ENCODE data around the gene AUTS2.

AUTS2 gene

GRCh38 chr7:70497793-70498192, 899.5 kb downstream of the AUTS2 start:
- TF ChIP-seq EZH2phosphoT487 (IDR thresholded peaks at IDR 0.05; ENCODE audit: borderline replicate concordance) (no peak), CTCF (conservative IDR thresholded peaks at IDR 0.05; ENCODE audit: low read length) (no peak)
- no peak overlapping the region for H3K4me3 ChIP-seq (ENCODE audit: low read length, poor library complexity, severe bottlenecking)
- no peaks in the 10 kb centered on the region for H3K9me2 ChIP-seq (replicated peaks; ENCODE audit: low read depth, low read length)
- no peak overlapping the region for H3K4me2 ChIP-seq (ENCODE audit: low read depth, low read length, poor library complexity, severe bottlenecking)
- no peaks in the 10 kb centered on the region for H3K36me3 ChIP-seq (ENCODE audit: insufficient read depth, low read length)
- no peak overlapping the region for H2AFZ ChIP-seq (ENCODE audit: low read length)
- no peaks in the 10 kb centered on the region for H3K4me1 ChIP-seq (ENCODE audit: insufficient read depth, low read length, poor library complexity, severe bottlenecking)
- H3K9me3 ChIP-seq (ENCODE audit: insufficient read depth, low read depth, low read length), result no peaks in the 10 kb centered on the region
- H3K27me3 ChIP-seq (ENCODE audit: insufficient read depth, low read length, poor library complexity, severe bottlenecking), result no peaks in the 10 kb centered on the region
- no peaks in the 10 kb centered on the region for H3F3A ChIP-seq (ENCODE audit: low read depth)
- H3K9ac ChIP-seq (ENCODE audit: low read depth, low read length, poor library complexity, severe bottlenecking), result no peak overlapping the region
- no peaks in the 10 kb centered on the region for H3K79me2 ChIP-seq (ENCODE audit: insufficient read depth, low read length)
- H4K20me1 ChIP-seq (ENCODE audit: insufficient read depth, low read length, poor library complexity, severe bottlenecking), result no peaks in the 10 kb centered on the region

GRCh38 chr7:70498232-70498992, 900.1 kb downstream of the AUTS2 start:
- Histone ChIP-seq H3K4me1 (ENCODE audit: insufficient read depth, low read length, poor library complexity, severe bottlenecking) (no peaks in the 10 kb centered on the region), H3K36me3 (ENCODE audit: insufficient read depth, low read length) (no peaks in the 10 kb centered on the region), H3K27me3 (ENCODE audit: insufficient read depth, low read length, poor library complexity, severe bottlenecking) (no peaks in the 10 kb centered on the region), H3K9me2 (replicated peaks; ENCODE audit: low read depth, low read length) (no peaks in the 10 kb centered on the region), H4K20me1 (ENCODE audit: insufficient read depth, low read length, poor library complexity, severe bottlenecking) (no peaks in the 10 kb centered on the region), H2AFZ (ENCODE audit: low read length) (no peak overlapping the region), H3K9me3 (ENCODE audit: insufficient read depth, low read depth, low read length) (no peaks in the 10 kb centered on the region), H3K4me3 (ENCODE audit: low read length, poor library complexity, severe bottlenecking) (no peak overlapping the region), H3K9ac (ENCODE audit: low read depth, low read length, poor library complexity, severe bottlenecking) (no peak overlapping the region), H3F3A (ENCODE audit: low read depth) (no peaks in the 10 kb centered on the region), H3K4me2 (ENCODE audit: low read depth, low read length, poor library complexity, severe bottlenecking) (no peak overlapping the region), H3K79me2 (ENCODE audit: insufficient read depth, low read length) (no peaks in the 10 kb centered on the region)
- no peak for TF ChIP-seq EZH2phosphoT487 (IDR thresholded peaks at IDR 0.05; ENCODE audit: borderline replicate concordance)
- no peak for TF ChIP-seq CTCF (conservative IDR thresholded peaks at IDR 0.05; ENCODE audit: low read length)

GRCh38 chr7:70500261-70500660, 902.0 kb downstream of the AUTS2 start:
- Histone ChIP-seq H3K9me3 (ENCODE audit: insufficient read depth, low read depth, low read length) (no peaks in the 10 kb centered on the region), H3K36me3 (ENCODE audit: insufficient read depth, low read length) (no peaks in the 10 kb centered on the region), H3F3A (ENCODE audit: low read depth) (no peaks in the 10 kb centered on the region), H3K79me2 (ENCODE audit: insufficient read depth, low read length) (no peaks in the 10 kb centered on the region), H2AFZ (ENCODE audit: low read length) (no peak overlapping the region), H3K9ac (ENCODE audit: low read depth, low read length, poor library complexity, severe bottlenecking) (no peak overlapping the region), H3K4me2 (ENCODE audit: low read depth, low read length, poor library complexity, severe bottlenecking) (no peak overlapping the region), H3K4me1 (ENCODE audit: insufficient read depth, low read length, poor library complexity, severe bottlenecking) (no peaks in the 10 kb centered on the region), H3K27me3 (ENCODE audit: insufficient read depth, low read length, poor library complexity, severe bottlenecking) (no peaks in the 10 kb centered on the region), H3K9me2 (replicated peaks; ENCODE audit: low read depth, low read length) (no peaks in the 10 kb centered on the region), H3K4me3 (ENCODE audit: low read length, poor library complexity, severe bottlenecking) (no peak overlapping the region), H4K20me1 (ENCODE audit: insufficient read depth, low read length, poor library complexity, severe bottlenecking) (no peaks in the 10 kb centered on the region)
- TF ChIP-seq CTCF (conservative IDR thresholded peaks at IDR 0.05; ENCODE audit: low read length) (no peak), EZH2phosphoT487 (IDR thresholded peaks at IDR 0.05; ENCODE audit: borderline replicate concordance) (no peak)
